Fibroblast of mammary gland (primary cell): ENCODE measurements around the gene CREBL2.
A peak's percentile ranks its signal among the peaks of the same experiment; 100 is the strongest.
"Not testable (repeated sequence)": the region's sequence is repeated elsewhere in the genome, so short reads cannot be mapped to it uniquely, and the experiment has no call there.

Experiments
- DNase-seq: peaks from one replicate; pipeline ENCODE4 v3.0.0-alpha.2; 2010; ENCODE audit warnings: low read depth
- H3K4me3 ChIP-seq: 2 replicates; pipeline ENCODE4 v1.5.1; 2011; ENCODE audit warnings: low read depth, mild to moderate bottlenecking, low read length, moderate library complexity; ENCODE audit not compliant: control insufficient read depth
- TF ChIP-seq, protein P1 (sequence below): conservative IDR thresholded peaks from 2 replicates; pipeline ENCODE4 v1.5.1; 2011; ENCODE audit warnings: low read depth, low read length, inconsistent platforms; ENCODE audit not compliant: control insufficient read depth, insufficient read depth

CREBL2 gene

DNA sequence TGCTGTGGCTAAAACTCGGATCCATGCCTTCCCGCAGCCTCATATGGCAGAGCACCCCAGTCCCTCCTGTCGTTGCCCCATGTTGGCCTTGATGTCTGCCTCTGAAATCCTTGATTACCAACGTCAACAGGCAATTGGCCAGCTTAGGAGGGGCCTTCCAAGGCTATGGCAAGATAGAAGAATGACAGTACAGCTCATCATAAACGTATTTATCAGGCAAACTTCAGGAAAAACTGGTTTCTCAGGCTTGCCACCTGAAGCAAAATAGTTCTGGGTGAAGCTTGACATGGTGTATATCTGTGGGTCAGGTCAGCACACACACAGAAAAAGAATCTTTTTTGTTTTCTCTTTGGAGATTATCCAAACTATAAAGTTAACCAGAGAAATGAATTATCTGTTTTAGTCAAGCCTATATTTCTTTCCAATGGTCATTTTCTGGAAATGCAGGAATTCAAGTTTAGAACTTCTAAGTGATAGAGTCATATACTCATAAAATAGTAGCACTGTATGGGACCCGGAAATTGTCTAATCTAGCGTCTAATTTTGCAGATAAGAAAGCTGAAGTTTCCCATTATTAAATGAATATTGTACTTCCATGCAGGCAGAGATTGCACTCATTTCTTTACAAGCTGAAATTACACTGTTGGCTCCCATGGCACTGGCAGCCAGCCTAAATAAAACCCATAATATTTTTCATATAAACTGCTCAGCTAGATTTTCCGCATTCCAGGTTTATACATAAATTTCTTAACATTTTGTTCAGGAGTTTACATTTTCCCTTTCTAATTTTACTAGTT lies 24.6 kb upstream of the CREBL2 start:
- no peak for DNase-seq
- TF ChIP-seq, protein P1, sequence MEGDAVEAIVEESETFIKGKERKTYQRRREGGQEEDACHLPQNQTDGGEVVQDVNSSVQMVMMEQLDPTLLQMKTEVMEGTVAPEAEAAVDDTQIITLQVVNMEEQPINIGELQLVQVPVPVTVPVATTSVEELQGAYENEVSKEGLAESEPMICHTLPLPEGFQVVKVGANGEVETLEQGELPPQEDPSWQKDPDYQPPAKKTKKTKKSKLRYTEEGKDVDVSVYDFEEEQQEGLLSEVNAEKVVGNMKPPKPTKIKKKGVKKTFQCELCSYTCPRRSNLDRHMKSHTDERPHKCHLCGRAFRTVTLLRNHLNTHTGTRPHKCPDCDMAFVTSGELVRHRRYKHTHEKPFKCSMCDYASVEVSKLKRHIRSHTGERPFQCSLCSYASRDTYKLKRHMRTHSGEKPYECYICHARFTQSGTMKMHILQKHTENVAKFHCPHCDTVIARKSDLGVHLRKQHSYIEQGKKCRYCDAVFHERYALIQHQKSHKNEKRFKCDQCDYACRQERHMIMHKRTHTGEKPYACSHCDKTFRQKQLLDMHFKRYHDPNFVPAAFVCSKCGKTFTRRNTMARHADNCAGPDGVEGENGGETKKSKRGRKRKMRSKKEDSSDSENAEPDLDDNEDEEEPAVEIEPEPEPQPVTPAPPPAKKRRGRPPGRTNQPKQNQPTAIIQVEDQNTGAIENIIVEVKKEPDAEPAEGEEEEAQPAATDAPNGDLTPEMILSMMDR: no peak
- no peak overlapping the region for H3K4me3 ChIP-seq

DNA sequence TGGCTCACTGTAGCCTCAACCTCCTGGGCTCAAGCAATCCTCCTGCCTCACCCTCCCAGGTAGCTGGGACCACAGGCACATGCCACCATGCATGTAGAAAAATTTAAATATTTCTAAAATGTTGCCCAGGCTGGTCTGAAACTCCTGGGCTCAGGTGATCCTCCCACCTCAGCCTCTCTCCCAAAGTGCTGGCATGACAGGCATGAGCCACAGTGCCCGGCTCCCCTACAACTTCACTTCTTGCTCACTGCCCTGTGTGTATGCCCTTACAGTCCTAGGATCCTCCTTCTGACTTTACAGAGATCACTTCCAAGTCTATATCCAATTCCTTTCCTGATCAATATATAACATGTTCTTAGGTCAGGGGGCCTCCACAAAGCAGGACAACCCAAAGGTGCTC lies 23.8 kb upstream of the CREBL2 start:
- DNase-seq: no peak
- no peak overlapping the region for H3K4me3 ChIP-seq
- TF ChIP-seq, protein P1: no peak

DNA sequence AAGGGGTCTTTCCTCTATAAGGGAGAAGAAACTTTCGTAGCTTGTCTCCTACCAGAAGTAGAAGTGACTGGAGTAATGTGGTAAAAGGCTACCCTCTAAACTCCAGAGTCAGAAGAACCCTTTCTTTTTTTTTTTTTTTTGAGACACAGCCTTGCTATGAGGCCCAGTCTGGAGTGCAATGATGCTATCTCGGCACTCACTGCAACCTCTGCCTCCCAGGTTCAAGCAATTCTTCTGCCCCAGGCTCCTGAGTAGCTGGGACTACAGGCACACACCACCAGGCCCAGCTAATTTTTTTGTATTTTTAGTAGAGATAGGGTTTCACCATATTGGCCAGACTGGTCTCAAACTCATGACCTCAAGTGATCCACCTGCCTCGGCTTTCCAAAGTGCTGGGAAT lies 23.2 kb upstream of the CREBL2 start:
- not testable (repeated sequence) for H3K4me3 ChIP-seq, DNase-seq

DNA sequence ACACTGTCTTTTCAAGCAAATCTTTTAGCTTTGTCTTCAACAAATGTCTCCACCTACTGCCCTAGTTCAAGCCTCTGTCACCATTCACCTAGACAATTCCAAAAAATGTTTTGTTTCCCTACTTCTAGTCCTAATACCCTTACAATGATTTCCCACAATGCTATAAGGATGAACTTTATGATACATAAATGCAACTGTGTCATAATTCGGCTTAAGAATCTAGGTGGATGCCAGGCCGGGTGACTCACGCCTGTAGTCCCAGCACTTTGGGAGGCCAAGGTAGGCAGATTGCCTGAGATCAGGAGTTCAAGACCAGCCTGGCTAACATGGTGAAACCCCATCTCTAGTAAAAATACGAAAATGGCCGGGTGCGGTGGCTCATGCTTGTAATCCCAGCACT lies 20.7 kb upstream of the CREBL2 start:
- no peak overlapping the region for H3K4me3 ChIP-seq
- TF ChIP-seq, protein P1: no peak
- DNase-seq: no peak

DNA sequence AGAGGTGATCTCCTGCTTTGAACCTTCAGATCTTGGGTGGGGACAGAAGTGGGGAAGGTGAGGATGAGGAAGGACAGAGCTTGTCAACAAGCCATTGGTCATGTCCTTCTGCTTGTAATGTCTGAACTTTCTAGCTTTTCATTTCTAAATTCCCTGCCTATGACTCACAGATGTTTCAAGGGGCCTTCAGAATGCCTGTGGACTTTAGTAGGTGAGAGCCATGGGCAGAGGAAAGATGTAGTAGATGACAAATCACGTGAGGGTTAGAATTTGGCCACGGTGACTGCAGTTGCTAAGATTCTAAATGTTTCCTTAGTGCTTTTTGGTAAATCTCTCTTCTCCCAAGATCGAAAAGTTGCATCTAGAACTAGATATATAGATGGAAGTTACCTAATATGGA lies 18.7 kb upstream of the CREBL2 start:
- DNase-seq: peak; percentile 27
- TF ChIP-seq, protein P1: no peak
- no peak overlapping the region for H3K4me3 ChIP-seq

DNA sequence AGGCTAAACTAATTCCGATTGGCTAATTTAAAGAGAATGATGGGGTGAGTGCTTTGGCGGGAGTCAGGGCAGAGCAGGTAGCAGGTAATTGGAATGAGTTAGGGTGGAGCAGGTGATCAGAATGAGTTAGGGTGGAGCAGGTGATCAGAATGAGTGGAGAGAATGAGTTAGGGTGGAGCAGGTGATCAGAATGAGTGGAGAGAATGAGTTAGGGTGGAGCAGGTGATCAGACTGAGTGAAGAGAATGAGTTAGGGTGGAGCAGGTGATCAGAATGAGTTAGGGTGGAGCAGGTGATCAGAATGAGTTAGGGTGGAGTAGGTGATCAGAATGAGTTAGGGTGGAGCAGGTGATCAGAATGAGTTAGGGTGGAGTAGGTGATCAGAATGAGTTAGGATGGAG lies 15.7 kb upstream of the CREBL2 start:
- DNase-seq, H3K4me3 ChIP-seq: not testable (repeated sequence)

DNA sequence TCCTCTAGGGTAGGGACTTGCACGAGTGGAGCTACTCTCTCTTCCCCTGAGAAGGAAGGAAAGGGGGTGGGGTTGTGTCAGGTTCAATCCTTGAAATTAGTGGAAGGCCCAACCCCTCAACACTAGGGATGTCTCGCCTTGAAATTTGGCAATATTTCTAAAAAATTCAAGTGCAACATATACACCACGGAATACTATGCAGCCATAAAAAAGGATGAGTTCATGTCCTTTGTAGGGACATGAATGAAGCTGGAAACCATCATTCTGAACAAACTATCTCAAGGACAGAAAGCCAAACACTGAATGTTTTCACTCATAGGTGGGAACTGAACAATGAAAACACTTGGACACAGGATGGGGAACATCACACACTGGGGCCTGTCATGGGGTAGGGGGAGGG lies 15.1 kb upstream of the CREBL2 start:
- not testable (repeated sequence) for H3K4me3 ChIP-seq, DNase-seq

DNA sequence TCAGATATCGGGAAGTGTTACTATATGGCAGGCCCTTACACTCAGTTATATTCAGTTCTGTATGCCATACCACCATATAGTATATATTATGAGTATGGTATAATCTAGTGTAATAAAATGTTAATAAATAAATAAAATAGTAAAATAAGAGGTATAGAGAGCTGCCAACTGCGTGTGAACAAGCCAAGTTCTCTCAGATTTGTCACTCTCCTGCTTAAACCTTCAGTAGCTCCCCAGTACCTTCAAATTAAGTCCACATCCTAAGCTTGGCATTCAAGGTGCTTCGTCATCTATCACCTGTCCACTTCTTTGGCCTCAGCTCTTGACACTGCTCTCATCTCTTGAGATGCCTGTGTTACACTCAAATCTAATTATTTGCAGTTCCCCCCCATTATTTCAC lies 12.8 kb upstream of the CREBL2 start:
- no peak overlapping the region for H3K4me3 ChIP-seq
- TF ChIP-seq, protein P1: no peak
- no peak for DNase-seq
